PC-3 (cell line): ENCODE measurements around the gene TMEM147. TPM values are rescaled to one million over a fixed set of nuclear protein-coding genes. Genes with fewer than 3 reads are reported as not detected.

Source experiments
- ATAC-seq: fragments of 200-7000 bp; cut with Tn5 transposase; 2 replicates; pipeline ENCODE4 v1.9.1; 2020; ENCODE audit warnings: mild to moderate bottlenecking, moderate library complexity
- BruUV-seq: library from RNA; stranded (reverse); fragments of 400-500 nt; replicated peaks from 2 replicates; lab custom pipeline; 2021; lab: Mats Ljungman, UMichigan
- CTCF ChIA-PET: fragments of 300-600 bp; sonication (Branson Sonifier 250); formaldehyde crosslinking; loops from one replicate; lab custom pipeline; 2022; ENCODE audit warnings: antibody characterized with exemption; lab: Charles Lee
- POLR2A ChIA-PET: fragments of 300-600 bp; sonication (Branson Sonifier 250); formaldehyde crosslinking; loops from one replicate; lab custom pipeline; 2022; ENCODE audit warnings: antibody characterized with exemption; ENCODE audit not compliant: unreplicated experiment; lab: Charles Lee
- DNase-seq: peaks from one replicate; pipeline ENCODE4 v3.0.0-alpha.2; 2015
- H2AFZ ChIP-seq: fragments of 300-600 bp; sonication (generic); 2 replicates; pipeline ENCODE4 v1.6.0; 2016; ENCODE audit warnings: antibody characterized with exemption, low read length
- H3F3A ChIP-seq: fragments of 300-600 bp; sonication (generic); one replicate; pipeline ENCODE4 v1.6.0; 2017; ENCODE audit warnings: antibody characterized with exemption, low read length, control low read depth, mild to moderate bottlenecking; ENCODE audit not compliant: unreplicated experiment
- H3K27ac ChIP-seq: fragments of 300-600 bp; sonication (generic); 2 replicates; pipeline ENCODE4 v1.5.1; 2016; ENCODE audit warnings: mild to moderate bottlenecking, low read length
- H3K27me3 ChIP-seq: fragments of 300-600 bp; sonication (generic); 2 replicates; pipeline ENCODE4 v1.6.1; 2016; ENCODE audit warnings: low read length, mixed read lengths
- H3K36me3 ChIP-seq: fragments of 300-600 bp; sonication (generic); 2 replicates; pipeline ENCODE4 v1.6.1; 2016; ENCODE audit warnings: low read depth, mixed run types, low read length, mixed read lengths
- H3K4me1 ChIP-seq: fragments of 300-600 bp; sonication (generic); 2 replicates; pipeline ENCODE4 v1.5.1; 2016; ENCODE audit warnings: low read length; ENCODE audit not compliant: insufficient read depth
- H3K4me2 ChIP-seq: fragments of 300-600 bp; sonication (generic); 2 replicates; pipeline ENCODE4 v1.6.0; 2016; ENCODE audit warnings: low read length
- H3K4me3 ChIP-seq: fragments of 300-600 bp; sonication (generic); 2 replicates; pipeline ENCODE4 v1.5.1; 2016; ENCODE audit warnings: mild to moderate bottlenecking, low read length, mixed read lengths
- H3K79me2 ChIP-seq: fragments of 300-600 bp; sonication (generic); 2 replicates; pipeline ENCODE4 v1.6.1; 2017; ENCODE audit warnings: low read length, mixed read lengths
- H3K9ac ChIP-seq: fragments of 300-600 bp; sonication (generic); 2 replicates; pipeline ENCODE4 v1.6.0; 2016; ENCODE audit warnings: mild to moderate bottlenecking, low read length
- H3K9me2 ChIP-seq: fragments of 300-600 bp; sonication (generic); replicated peaks from 2 replicates; pipeline ENCODE4 v1.6.1; 2016; ENCODE audit warnings: mixed run types, low read length, mixed read lengths
- H3K9me3 ChIP-seq: fragments of 300-600 bp; sonication (generic); 2 replicates; pipeline ENCODE4 v1.6.1; 2016; ENCODE audit warnings: low read length, mixed read lengths
- H4K20me1 ChIP-seq: fragments of 300-600 bp; sonication (generic); 2 replicates; pipeline ENCODE4 v1.6.1; 2016; ENCODE audit warnings: low read length, mixed read lengths
- EZH2 ChIP-seq: fragments of 300-600 bp; sonication (generic); IDR thresholded peaks from one replicate; pipeline ENCODE4 v1.6.1; 2017; ENCODE audit warnings: antibody characterized with exemption, mild to moderate bottlenecking, low read length; ENCODE audit not compliant: unreplicated experiment
- EZH2phosphoT487 ChIP-seq: fragments of 300-600 bp; sonication (generic); IDR thresholded peaks from 2 replicates; pipeline ENCODE4 v1.6.1; 2018; ENCODE audit warnings: mild to moderate bottlenecking, antibody characterized with exemption, low read length, borderline replicate concordance
- intact Hi-C: fragments of 100-400 bp; cut with micrococcal nuclease; formaldehyde crosslinking; loops from 2 replicates; pipeline ENCODE4 v1.9.0; 2023
- total RNA-seq: library from RNA; depleted of rRNA; stranded (reverse); fragments of >200 nt; gene quantifications from 2 replicates; pipeline ENCODE4 v1.2.3, GENCODE V29; 2014
- TF ChIP-seq, protein P1 (sequence below): fragments of 300-600 bp; sonication (generic); conservative IDR thresholded peaks from 2 replicates; pipeline ENCODE4 v1.5.1; 2017; ENCODE audit warnings: antibody characterized with exemption, low read depth, mild to moderate bottlenecking, low read length

Gene TMEM147
- total RNA-seq, 1 experiment from 2014 or later, result 206 TPM

DNA sequence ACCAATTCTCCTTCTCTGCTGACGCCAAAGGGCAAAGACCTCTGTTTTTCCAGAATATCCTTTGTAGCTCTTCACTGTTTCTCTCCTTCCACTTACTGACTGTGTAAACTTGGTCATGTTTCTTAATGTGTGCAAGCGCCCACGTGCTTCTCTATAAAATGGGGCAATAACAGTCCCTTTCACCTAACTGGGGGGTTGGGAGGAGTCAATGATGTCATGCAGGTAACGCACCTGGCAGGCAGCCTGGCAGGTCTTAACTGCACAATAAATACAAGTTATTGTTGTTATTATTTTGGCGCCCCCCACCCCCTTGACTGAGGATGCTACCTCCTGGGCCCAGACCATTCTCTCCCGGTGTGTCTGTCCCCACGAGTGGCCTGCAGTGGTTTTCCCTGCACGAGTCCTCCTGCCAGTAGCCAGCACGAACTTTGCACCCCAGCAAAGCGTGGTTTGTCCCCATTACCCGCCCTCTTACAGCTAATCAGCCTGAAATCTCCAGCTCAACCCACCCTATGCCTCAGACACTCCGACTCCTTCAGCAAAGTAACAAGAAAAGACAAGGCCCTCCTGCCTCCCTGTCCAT lies 22.6 kb upstream of the TMEM147 start:
- no peaks in the 10 kb centered on the region for H4K20me1 ChIP-seq
- BruUV-seq, result no TSS peak
- no peak overlapping the region for H2AFZ ChIP-seq
- TF ChIP-seq EZH2, result no peak
- TF ChIP-seq EZH2phosphoT487, result no peak
- TF ChIP-seq, protein P1, sequence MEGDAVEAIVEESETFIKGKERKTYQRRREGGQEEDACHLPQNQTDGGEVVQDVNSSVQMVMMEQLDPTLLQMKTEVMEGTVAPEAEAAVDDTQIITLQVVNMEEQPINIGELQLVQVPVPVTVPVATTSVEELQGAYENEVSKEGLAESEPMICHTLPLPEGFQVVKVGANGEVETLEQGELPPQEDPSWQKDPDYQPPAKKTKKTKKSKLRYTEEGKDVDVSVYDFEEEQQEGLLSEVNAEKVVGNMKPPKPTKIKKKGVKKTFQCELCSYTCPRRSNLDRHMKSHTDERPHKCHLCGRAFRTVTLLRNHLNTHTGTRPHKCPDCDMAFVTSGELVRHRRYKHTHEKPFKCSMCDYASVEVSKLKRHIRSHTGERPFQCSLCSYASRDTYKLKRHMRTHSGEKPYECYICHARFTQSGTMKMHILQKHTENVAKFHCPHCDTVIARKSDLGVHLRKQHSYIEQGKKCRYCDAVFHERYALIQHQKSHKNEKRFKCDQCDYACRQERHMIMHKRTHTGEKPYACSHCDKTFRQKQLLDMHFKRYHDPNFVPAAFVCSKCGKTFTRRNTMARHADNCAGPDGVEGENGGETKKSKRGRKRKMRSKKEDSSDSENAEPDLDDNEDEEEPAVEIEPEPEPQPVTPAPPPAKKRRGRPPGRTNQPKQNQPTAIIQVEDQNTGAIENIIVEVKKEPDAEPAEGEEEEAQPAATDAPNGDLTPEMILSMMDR, result no peak
- POLR2A ChIA-PET, result interaction anchor here (0.5 kb wide), 1 partner anchor 323 kb away, joined by 4 read pairs; no protein-coding TSS in a partner anchor
- H3K4me3 ChIP-seq, result no peak overlapping the region
- no peaks in the 10 kb centered on the region for H3K79me2 ChIP-seq
- peaks cover 19% of the 10 kb centered on the region for H3K4me1 ChIP-seq
- no peaks in the 10 kb centered on the region for H3K36me3 ChIP-seq
- H3K27ac ChIP-seq, result no peak overlapping the region
- no peak for ATAC-seq
- no peaks in the 10 kb centered on the region for H3K9me3 ChIP-seq
- H3K27me3 ChIP-seq, result no peaks in the 10 kb centered on the region
- H3F3A ChIP-seq, result no peaks in the 10 kb centered on the region
- no peaks in the 10 kb centered on the region for H3K9me2 ChIP-seq
- no peak overlapping the region for H3K4me2 ChIP-seq
- H3K9ac ChIP-seq, result no peak overlapping the region
- CTCF ChIA-PET, result no interaction called here
- intact Hi-C loops, result no loop called here
- no peak for DNase-seq

GRCh38 chr19:35524181-35524837 lies 21.1 kb upstream of the TMEM147 start:
- H3K4me3 ChIP-seq, result no peak overlapping the region
- no peaks in the 10 kb centered on the region for H3K27me3 ChIP-seq
- POLR2A ChIA-PET, result no interaction called here
- H3K9ac ChIP-seq, result no peak overlapping the region
- no peaks in the 10 kb centered on the region for H3K79me2 ChIP-seq
- no peak overlapping the region for H3K4me2 ChIP-seq
- CTCF ChIA-PET, result no interaction called here
- no peaks in the 10 kb centered on the region for H3K9me2 ChIP-seq
- ATAC-seq (no peak), DNase-seq (no peak)
- no peak overlapping the region for H3K27ac ChIP-seq
- H3K9me3 ChIP-seq, result no peaks in the 10 kb centered on the region
- intact Hi-C loops, result no loop called here
- H4K20me1 ChIP-seq, result no peaks in the 10 kb centered on the region
- no peaks in the 10 kb centered on the region for H3F3A ChIP-seq
- TF ChIP-seq EZH2 (no peak), EZH2phosphoT487 (no peak)
- TF ChIP-seq, protein P1, result no peak
- H3K4me1 ChIP-seq, result peaks cover 5% of the 10 kb centered on the region
- H2AFZ ChIP-seq, result no peak overlapping the region
- no TSS peak for BruUV-seq
- H3K36me3 ChIP-seq, result no peaks in the 10 kb centered on the region

DNA sequence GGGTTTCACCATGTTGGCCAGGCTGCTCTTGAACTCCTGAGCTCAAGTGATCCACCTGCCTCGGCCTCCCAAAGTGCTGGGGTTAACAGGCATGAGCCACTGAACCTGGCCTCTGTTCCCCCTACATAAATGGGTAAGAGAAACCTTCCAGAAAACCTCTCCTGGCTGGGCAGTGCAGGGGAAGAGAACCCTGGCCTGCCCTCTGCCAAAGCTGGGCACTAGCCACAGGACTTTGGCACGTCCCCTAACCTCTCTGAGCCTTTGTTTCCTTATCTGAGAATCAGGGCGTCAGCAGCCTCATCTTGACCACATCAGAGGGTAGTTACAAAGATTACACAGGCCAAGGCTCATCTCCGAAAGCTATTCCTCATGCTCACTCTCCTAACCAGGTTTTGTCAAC lies 19.6 kb upstream of the TMEM147 start:
- no peak for ATAC-seq
- Histone ChIP-seq H3K27ac (no peak overlapping the region), H3K4me2 (no peak overlapping the region), H4K20me1 (no peaks in the 10 kb centered on the region), H3K9me2 (no peaks in the 10 kb centered on the region), H2AFZ (no peak overlapping the region), H3K36me3 (no peaks in the 10 kb centered on the region), H3K4me1 (no peaks in the 10 kb centered on the region), H3F3A (no peaks in the 10 kb centered on the region), H3K79me2 (no peaks in the 10 kb centered on the region), H3K4me3 (no peak overlapping the region), H3K27me3 (no peaks in the 10 kb centered on the region), H3K9me3 (no peaks in the 10 kb centered on the region), H3K9ac (no peak overlapping the region)
- intact Hi-C loops, result no loop called here
- CTCF ChIA-PET, result no interaction called here
- TF ChIP-seq, protein P1, result no peak
- TF ChIP-seq EZH2phosphoT487, result no peak
- no peak for TF ChIP-seq EZH2
- BruUV-seq, result no TSS peak
- DNase-seq, result no peak
- POLR2A ChIA-PET, result interaction anchor here (0.6 kb wide), 1 partner anchor 9 kb away, joined by 3 read pairs; no protein-coding TSS in a partner anchor
